Fibroblast of gingiva (primary cell): Measurements from ENCODE around the gene KCNJ2.

Experiments used
- DNase-seq: peaks from one replicate; pipeline ENCODE4 v3.0.0-alpha.2; 2011; ENCODE audit warnings: low read depth

Gene KCNJ2

GRCh38 chr17:70205401-70205800, 36.1 kb downstream of the KCNJ2 start:
- DNase-seq, result no peak

DNA sequence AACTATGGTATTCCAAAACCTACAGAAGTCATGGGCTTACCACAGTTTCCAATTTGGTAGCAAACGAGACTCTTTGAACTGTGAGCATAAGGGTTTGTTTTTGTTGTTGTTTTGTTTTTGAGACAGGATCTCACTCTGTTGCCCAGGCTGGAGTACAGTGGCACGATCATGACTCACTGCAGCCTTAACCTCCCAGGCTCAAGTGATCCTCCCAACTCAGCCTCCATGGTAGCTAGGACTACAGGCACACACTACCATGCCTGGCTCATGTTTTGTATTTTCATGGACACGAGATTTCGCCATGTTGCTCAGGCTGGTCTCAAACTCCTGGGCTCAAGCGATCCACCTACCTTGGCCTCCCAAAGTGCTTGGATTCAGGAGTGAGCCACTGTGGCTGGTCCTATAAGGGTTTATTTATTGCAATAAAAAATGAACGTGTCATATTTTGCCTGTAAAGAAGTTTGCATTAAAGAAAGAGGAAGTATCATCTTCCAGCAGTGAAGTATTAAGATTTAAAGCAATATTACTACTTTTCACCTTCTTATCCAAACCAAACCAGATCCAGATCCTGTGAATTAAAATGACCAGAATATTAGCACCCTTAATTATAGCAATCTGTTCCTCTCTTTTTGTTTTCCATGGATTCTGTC, 37.2 kb downstream of the KCNJ2 start:
- DNase-seq, result no peak

- no peak for DNase-seq
These were observed 37.9 kb downstream of the KCNJ2 start for GRCh38 chr17:70207184-70207583.

- no peak for DNase-seq
These were observed 38.9 kb downstream of the KCNJ2 start for GRCh38 chr17:70208080-70208794.

- no peak for DNase-seq
These were observed 39.7 kb downstream of the KCNJ2 start for GRCh38 chr17:70208825-70209555.

- DNase-seq, result no peak
These were observed 46.3 kb downstream of the KCNJ2 start for GRCh38 chr17:70215656-70216055.

GRCh38 chr17:70217571-70217970, 48.2 kb downstream of the KCNJ2 start:
- DNase-seq, result no peak

DNA sequence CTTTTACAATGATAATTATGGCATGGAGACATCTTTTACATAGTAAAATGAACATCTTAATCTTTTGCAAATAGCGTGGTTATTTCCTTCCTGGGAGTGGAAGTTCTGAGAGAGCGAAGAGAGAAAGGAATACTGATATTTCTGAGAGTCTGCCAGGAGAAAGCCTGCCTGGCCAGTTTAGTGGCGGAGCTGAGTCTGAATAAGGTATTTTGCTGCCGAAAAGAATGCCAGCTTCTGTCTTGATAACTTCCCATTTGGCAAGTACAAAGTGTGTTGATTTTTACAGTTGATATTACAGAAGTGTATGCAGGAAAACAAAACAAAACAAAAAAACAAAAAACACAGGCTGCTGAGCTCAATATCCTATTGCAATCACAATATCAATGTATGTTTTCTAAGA, 55.9 kb downstream of the KCNJ2 start:
- no peak for DNase-seq
